Vagina (tissue), 2 donors: Measurements from ENCODE around the gene TXNRD1.

Experiments used
- CTCF ChIP-seq, 3 experiments: fragments of 450-650 bp in 2 of 3; fragments of 200-600 bp in 1 of 3; sonication (generic) in 1 of 3; IDR thresholded peaks; one replicate each; pipeline ENCODE4 v1.5.1; 2017 to 2019; ENCODE audit warnings: antibody characterized with exemption in 3 of 3, mild to moderate bottlenecking in 2 of 3, moderate library complexity in 2 of 3
- POLR2AphosphoS5 ChIP-seq, 2 donors: sonication (generic); formaldehyde crosslinking; IDR thresholded peaks; one replicate each; pipeline ENCODE4 v1.9.0; 2017; ENCODE audit warnings: antibody characterized with exemption in 2 of 2, mild to moderate bottlenecking in 2 of 2, low read depth in 1 of 2; ENCODE audit not compliant: insufficient read depth in 1 of 2

- no peak for TF ChIP-seq CTCF (IDR thresholded peaks at IDR 0.05)
- no peak for TF ChIP-seq POLR2AphosphoS5 (IDR thresholded peaks at IDR 0.05; ENCODE audit: insufficient read depth in 1 of 2, low read depth in 1 of 2)
Observed at GRCh38 chr12:104351057-104351983, 135.7 kb downstream of the TXNRD1 start.
